ENCODE data around the gene CBL.

GRCh38 chr11:119277660-119278059 is 71.5 kb downstream of the CBL start:
- TF ChIP-seq, protein P1, sequence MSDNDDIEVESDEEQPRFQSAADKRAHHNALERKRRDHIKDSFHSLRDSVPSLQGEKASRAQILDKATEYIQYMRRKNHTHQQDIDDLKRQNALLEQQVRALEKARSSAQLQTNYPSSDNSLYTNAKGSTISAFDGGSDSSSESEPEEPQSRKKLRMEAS (IDR thresholded peaks at IDR 0.05), result no peak
- TF ChIP-seq EP300 (IDR thresholded peaks at IDR 0.05; ENCODE audit: borderline replicate concordance) (no peak), CEBPB (IDR thresholded peaks at IDR 0.05) (no peak), YY1 (IDR thresholded peaks at IDR 0.05; ENCODE audit: low read depth) (no peak)

All from Ishikawa (cell line).